Dermis microvascular lymphatic vessel endothelial cell (primary cell): Measurements from ENCODE around the gene NUCB1. TPM values are rescaled to one million over a fixed set of nuclear protein-coding genes. Genes with fewer than 3 reads are reported as not detected.
"Not testable (repeated sequence)": the region's sequence is repeated elsewhere in the genome, so short reads cannot be mapped to it uniquely, and the experiment has no call there.

ENCODE experiments used
- DNase-seq, 2 donors: peaks; one replicate each; pipeline versions ENCODE4 v3.0.0 to v3.0.0-alpha.2; 2010; ENCODE audit warnings: low read depth in 2 of 2
- total RNA-seq: library from RNA; depleted of rRNA; stranded (reverse); fragments of >200 nt; gene quantifications from 2 replicates; pipeline ENCODE4 v1.2.1, GENCODE V29; 2014

NUCB1 gene
- total RNA-seq, 1 donor from 2014 or later: 89.7 TPM

GRCh38 chr19:48874303-48875135, 25.6 kb upstream of the NUCB1 start:
- peak in 1 of 2 donors; percentile 69 for DNase-seq

- peak in 1 of 2 donors; percentile 82 for DNase-seq
These were observed 23.8 kb upstream of the NUCB1 start for GRCh38 chr19:48876043-48876981.

DNA sequence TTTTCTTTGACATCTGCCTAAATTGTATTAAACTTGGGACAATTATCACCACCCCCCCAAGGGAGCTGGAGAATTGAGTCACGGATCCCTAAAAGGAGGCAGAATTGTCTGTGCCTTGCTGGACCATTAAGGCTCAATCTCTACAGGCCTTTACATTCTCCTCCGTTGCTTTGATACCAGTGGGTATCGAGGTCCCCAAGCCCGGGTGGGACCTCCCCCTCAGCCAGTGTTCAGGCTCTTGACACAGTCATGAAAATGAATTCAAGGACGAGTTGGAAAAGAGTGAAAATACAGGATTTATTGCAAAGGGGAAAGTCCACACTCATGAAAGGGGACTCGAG, 22.3 kb upstream of the NUCB1 start:
- no peak for DNase-seq

DNA sequence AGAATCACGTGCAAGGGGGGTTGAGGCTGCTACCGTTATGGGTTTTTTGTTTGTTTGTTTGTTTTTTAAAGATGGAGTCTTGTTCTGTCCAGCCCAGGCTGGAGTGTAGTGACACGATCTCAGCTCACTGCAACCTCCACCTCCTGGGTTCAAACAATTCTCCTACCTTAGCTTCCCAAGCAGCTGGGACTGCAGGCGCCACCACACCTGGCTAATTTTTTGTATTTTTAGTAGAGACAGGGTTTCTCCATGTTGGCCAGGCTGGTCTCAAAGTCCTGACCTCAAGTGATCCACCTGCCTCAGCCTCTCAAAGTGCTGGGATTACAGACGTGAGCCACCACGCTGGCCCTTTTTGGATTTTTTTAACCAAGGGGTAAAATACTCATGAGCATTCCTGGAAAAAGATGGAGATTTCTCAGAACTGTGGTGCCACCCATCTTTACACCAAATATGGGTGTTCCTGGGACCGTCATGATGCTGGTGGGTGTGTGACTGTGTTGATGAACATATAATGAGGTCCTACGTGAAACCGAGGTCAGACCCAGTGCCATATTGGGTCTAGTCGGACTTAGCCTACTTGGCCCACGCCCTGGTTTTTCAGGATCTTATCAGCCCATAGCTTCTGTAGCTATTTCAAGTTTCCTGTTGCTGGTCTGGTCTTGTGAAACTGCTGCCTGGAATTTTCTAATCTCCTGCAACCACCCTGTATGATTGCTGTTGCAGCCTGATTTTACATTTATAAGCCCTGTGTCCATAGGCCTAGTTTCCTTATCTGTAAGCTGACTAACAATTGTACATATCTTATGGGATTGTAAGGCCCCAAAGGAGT, 21.7 kb upstream of the NUCB1 start:
- no peak for DNase-seq

- DNase-seq: no peak
These were observed 21.0 kb upstream of the NUCB1 start for GRCh38 chr19:48879025-48879637.

GRCh38 chr19:48879696-48880095, 20.4 kb upstream of the NUCB1 start:
- not testable (repeated sequence) for DNase-seq

GRCh38 chr19:48881741-48882657, 18.1 kb upstream of the NUCB1 start:
- DNase-seq: peak in 1 of 2 donors; percentile 35

DNA sequence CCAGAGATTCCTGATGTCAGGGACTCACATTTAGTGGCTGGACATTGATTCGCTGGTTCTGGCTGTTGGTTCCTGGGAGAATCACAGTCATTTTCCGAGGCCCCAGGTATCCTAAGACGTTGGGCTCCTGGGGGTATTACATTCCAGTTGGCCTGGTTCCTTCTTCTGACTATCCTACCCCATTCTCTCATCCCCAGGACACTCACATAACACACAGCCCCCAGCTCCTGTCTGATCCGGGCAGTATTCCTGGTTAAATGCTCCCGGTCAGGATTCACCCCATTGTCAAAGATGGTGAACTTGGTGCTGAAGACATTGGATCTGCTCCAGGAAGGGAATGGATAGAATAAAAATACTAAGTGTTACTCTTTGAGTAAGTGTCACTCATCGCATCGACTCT, 16.4 kb upstream of the NUCB1 start:
- DNase-seq: no peak

- no peak for DNase-seq
These were observed 12.1 kb upstream of the NUCB1 start for GRCh38 chr19:48887861-48888612.

- DNase-seq: not testable (repeated sequence)
These were observed 10.6 kb upstream of the NUCB1 start for GRCh38 chr19:48889496-48889895.

DNA sequence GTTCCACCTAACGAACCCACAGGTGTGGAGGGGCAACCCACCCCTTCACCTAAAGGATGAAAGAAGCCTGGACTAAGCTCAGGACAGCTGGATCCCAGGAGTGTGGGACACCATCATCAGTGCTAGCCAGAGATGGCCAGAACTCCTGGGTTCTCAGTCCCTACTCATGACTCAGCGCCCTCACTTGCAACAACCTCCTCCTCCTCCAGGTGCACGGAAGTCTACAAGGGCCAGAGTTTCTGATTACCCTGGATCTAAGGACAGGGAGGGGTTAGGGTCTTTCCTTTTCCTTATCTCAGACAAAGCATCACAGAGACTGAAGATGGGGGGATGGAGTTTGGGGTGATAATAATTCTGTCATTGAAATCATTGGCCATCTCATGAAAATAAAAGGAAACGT, 9.6 kb upstream of the NUCB1 start:
- DNase-seq: no peak

- DNase-seq: no peak
These were observed 4.9 kb upstream of the NUCB1 start for GRCh38 chr19:48895226-48895625.

GRCh38 chr19:48896191-48896720, 3.9 kb upstream of the NUCB1 start:
- peak in 1 of 2 donors; percentile 63 for DNase-seq

GRCh38 chr19:48897181-48897580, 2.9 kb upstream of the NUCB1 start:
- no peak for DNase-seq

DNA sequence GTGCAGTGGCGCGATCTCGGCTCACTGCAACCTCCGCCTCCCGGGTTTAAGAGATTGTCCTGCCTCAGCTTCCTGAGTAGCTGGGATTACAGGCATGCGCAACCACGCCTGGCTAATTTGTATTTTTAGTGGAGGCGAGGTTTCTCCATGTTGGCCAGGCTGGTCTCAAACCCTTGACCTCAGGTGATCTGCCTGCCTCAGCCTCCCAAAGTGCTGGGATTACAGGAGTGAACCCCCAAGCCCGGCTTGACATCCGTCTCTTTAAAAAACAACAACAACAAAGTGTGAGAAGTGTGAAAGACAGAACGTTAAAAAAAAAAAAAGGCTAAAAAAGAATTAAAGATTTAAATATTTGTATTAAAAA, 744 bp upstream of the NUCB1 start:
- DNase-seq: not testable (repeated sequence)

- DNase-seq: peak in 1 of 2 donors; percentile 36
These were observed 630 bp downstream of the NUCB1 start for GRCh38 chr19:48900477-48901406.

GRCh38 chr19:48902291-48902690, 2.2 kb downstream of the NUCB1 start:
- DNase-seq: not testable (repeated sequence)

DNA sequence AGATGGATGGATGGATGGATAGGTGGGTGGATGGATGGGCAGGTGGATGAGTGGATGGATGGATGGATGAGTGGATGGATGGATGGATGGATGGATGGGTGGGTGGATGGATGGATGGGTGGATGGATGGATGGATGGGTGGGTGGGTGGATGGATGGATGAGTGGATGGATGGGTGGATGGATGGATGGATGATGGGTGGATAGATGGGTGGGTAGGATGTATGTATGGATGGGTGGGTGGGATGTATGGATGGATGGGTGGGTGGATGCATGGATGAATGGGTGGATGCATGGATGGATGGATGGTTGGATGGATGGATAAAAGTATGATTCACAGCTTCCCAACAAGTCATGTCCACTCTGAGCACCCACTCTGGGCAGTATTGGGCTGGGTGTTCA, 3.7 kb downstream of the NUCB1 start:
- DNase-seq: not testable (repeated sequence)
